ENCODE data around the gene ZNF208.

- TF ChIP-seq POLR2A (IDR thresholded peaks at IDR 0.05; ENCODE audit: low read depth, low read length) (no peak), CTCF (IDR thresholded peaks at IDR 0.05; ENCODE audit: extremely low read depth in 1 of 2, insufficient read depth in 1 of 2, low read depth in 1 of 2, low read length in 2 of 2) (no peak)
These were observed 76.6 kb downstream of the ZNF208 start for GRCh38 chr19:21934131-21934530.
